Measurements from ENCODE around the gene VAV3.
"Not testable (repeated sequence)": the region's sequence is repeated elsewhere in the genome, so short reads cannot be mapped to it uniquely, and the experiment has no call there.

VAV3 gene

DNA sequence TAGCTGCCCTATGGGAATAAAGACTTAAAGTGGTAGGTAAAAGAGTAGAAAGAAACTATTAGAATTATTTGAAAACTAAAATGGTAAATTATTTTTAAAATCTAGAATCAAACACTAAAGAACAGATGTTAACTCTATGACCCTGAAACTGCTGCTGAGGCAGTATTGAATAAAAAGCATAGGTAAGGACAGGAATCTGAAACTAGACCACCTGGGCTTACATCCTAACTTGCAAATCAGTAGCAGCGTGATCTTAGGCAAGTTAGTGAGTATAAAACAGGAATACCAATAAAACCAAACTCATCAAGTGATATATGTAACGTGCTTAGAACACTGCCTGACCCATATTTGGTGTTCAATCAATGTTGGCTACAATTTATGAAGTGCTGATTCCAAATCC lies 257.9 kb downstream of the VAV3 start:
- no peak overlapping the region for H3K27ac ChIP-seq
- H3K9ac ChIP-seq = no peak overlapping the region
- no peaks in the 10 kb centered on the region for H3K27me3 ChIP-seq
- peaks cover 12% of the 10 kb centered on the region for H3K9me3 ChIP-seq
- no peaks in the 10 kb centered on the region for H4K20me1 ChIP-seq
- H3K4me1 ChIP-seq = peaks cover 5% of the 10 kb centered on the region; the same call in 1 of the 2 replicates
- H3K36me3 ChIP-seq = peaks cover 70% of the 10 kb centered on the region
- no peak overlapping the region for H3K4me3 ChIP-seq
- no peak overlapping the region for H3K4me2 ChIP-seq
- no peak for TF ChIP-seq Cebpa-rat (IDR thresholded peaks at IDR 0.05)

DNA sequence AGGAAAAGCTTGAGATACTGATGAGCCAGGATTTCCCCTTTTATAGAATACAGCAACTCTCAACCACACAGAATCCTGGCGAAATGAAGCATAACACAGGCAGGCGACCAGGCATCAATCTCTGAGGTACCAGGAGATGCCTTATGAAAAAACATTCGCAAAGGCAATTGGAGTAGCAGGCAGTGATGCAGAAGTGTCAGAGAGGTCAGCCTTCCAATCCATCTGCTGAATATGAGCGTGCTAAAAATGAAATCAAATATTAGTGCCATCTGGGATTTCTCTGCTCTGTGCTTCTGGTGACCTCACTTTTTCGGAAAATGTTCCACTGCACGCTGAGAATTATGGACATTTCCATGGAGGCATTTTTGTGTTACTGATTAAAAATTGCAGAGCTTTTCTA lies 258.8 kb downstream of the VAV3 start:
- peaks cover 70% of the 10 kb centered on the region for H3K36me3 ChIP-seq
- peaks cover 3% of the 10 kb centered on the region for H3K9me3 ChIP-seq
- H3K27ac ChIP-seq = no peak overlapping the region
- no peak for TF ChIP-seq Cebpa-rat (IDR thresholded peaks at IDR 0.05)
- H3K4me3 ChIP-seq = no peak overlapping the region
- H3K4me1 ChIP-seq = peaks cover 5% of the 10 kb centered on the region; the same call in 1 of the 2 replicates
- H3K27me3 ChIP-seq = no peaks in the 10 kb centered on the region
- H3K4me2 ChIP-seq = no peak overlapping the region
- no peak overlapping the region for H3K9ac ChIP-seq
- no peaks in the 10 kb centered on the region for H4K20me1 ChIP-seq

DNA sequence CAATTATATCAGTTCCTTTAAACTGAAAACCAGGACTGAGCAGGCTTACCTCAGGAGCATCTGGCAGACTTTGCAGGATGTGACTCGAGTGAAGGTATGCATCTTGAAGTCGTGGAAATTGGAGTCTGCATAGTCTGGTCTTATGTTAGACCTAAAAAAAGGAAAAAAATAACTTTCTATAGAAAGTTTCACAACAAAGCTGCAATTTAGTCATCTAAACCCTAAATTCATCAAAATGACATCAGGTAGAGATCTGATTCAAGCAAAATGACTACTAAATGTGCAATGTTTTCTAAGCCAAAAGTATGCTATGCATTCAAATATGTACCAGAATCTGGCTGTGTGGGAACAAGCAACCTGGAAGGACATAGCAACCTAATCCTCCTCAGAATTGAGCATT lies 260.1 kb downstream of the VAV3 start:
- no peaks in the 10 kb centered on the region for H4K20me1 ChIP-seq
- no peak overlapping the region for H3K4me2 ChIP-seq
- H3K27me3 ChIP-seq = no peaks in the 10 kb centered on the region
- peaks cover 79% of the 10 kb centered on the region for H3K36me3 ChIP-seq
- H3K4me3 ChIP-seq = no peak overlapping the region
- no peaks in the 10 kb centered on the region for H3K9me3 ChIP-seq
- H3K4me1 ChIP-seq = peaks cover 5% of the 10 kb centered on the region; the same call in 1 of the 2 replicates
- no peak for TF ChIP-seq Cebpa-rat (IDR thresholded peaks at IDR 0.05)
- no peak overlapping the region for H3K9ac ChIP-seq
- no peak overlapping the region for H3K27ac ChIP-seq

DNA sequence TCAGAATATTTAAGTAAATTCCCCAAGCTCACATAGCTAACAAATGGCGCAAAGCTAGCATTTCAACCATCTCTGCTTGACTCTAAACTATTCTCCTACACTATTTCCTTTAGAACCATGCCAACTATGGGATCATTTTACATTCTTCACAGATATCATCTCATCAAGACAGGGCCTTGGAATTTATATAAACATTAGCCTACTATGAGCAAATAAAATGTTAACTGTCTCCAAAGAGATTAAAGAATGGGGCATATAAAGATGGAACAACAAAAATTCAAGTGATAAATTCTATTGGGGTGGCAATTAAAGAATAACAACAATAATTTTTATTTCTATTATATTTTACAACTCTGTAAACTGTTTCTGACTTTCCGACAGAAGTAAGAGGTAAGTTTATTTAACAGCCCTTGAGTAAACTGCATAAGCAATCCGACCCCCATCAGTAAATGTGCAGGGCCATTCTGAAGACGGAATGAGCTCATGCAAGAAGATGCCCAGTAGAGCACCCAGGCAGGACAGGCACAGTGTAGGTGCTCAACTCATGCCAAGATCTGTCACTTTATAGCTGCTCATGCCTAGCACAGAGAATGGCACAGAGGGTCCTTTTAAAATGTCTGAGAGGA lies 261.9 kb downstream of the VAV3 start:
- no peak overlapping the region for H3K9ac ChIP-seq
- H3K9me3 ChIP-seq = 0 out of 2 replicates have a peak, but pooled peaks cover 5% of the 10 kb centered on the region
- no peaks in the 10 kb centered on the region for H4K20me1 ChIP-seq
- H3K4me1 ChIP-seq = no peaks in the 10 kb centered on the region
- no peaks in the 10 kb centered on the region for H3K27me3 ChIP-seq
- no peak for TF ChIP-seq Cebpa-rat (IDR thresholded peaks at IDR 0.05)
- no peak overlapping the region for H3K4me3 ChIP-seq
- no peak overlapping the region for H3K4me2 ChIP-seq
- H3K36me3 ChIP-seq = peaks cover 92% of the 10 kb centered on the region
- no peak overlapping the region for H3K27ac ChIP-seq

DNA sequence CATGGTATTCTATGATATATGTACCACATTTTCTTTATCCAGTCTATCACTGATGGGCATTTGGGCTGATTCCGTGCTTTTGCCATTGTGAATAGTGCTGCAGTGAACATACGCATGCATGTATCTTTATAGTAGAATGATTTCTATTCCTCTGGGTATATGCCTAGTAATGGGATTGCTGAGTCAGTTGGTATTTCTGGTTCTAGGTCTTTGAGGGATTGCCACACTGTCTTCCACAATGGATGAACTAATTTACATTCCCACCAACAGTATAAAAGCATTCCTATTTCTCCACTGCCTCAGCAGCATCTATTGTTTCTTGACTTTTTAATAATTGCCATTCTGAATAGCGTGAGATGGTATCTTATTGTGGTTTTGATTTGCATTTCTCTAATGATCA lies 264.3 kb downstream of the VAV3 start:
- H3K27ac ChIP-seq, H3K9me3 ChIP-seq, H3K4me3 ChIP-seq, H4K20me1 ChIP-seq, H3K27me3 ChIP-seq, H3K4me1 ChIP-seq, H3K4me2 ChIP-seq, H3K9ac ChIP-seq: not testable (repeated sequence)
- peaks cover 92% of the 10 kb centered on the region for H3K36me3 ChIP-seq

DNA sequence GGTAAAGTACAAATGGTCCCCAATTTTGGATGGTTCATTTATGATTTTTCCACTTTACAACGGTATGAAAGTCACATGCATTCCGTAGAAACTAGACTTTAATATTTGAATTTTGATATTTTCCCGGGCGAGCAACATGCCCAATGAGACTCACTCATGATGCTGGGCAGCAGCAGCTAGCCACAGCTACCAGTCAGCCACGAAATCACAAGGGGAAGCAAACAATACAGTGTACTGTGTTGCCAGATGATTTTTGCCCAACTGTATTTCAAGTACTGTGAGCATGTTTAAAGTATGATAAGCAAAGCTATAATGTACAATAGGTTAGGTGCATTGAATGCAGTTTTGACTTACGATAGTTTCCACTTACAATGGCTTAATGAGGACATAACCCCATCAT lies 266.8 kb downstream of the VAV3 start:
- H3K4me1 ChIP-seq = no peaks in the 10 kb centered on the region
- no peaks in the 10 kb centered on the region for H3K27me3 ChIP-seq
- H3K27ac ChIP-seq = no peak overlapping the region
- H3K9ac ChIP-seq = no peak overlapping the region
- no peak for TF ChIP-seq Cebpa-rat (IDR thresholded peaks at IDR 0.05)
- no peak overlapping the region for H3K4me3 ChIP-seq
- no peak overlapping the region for H3K4me2 ChIP-seq
- 0 out of 2 replicates have a peak, but pooled peaks cover 5% of the 10 kb centered on the region for H3K9me3 ChIP-seq
- H3K36me3 ChIP-seq = peaks cover 94% of the 10 kb centered on the region
- no peaks in the 10 kb centered on the region for H4K20me1 ChIP-seq

DNA sequence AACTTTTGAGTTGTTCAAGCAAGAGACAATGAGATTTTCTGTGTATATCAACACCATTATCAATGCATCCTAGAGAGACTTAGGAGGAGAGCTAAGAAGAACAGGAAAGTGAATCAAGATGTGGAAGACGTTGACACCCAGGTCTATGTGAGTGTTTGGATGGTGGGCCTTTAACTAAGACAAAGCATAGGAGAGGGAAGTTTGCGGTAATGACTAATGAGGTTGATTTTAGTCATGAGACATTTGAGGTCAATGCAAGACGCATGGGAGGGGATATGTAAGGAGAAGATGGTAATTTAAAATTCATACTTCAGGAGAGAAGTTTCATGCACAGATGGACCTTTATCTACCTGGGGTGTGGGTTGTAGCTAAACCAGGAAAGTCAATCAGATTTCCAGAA lies 269.6 kb downstream of the VAV3 start:
- no peak overlapping the region for H3K4me3 ChIP-seq
- no peak for TF ChIP-seq Cebpa-rat (IDR thresholded peaks at IDR 0.05)
- H3K4me1 ChIP-seq = no peaks in the 10 kb centered on the region
- 0 out of 2 replicates have a peak, but pooled peaks cover 5% of the 10 kb centered on the region for H3K9me3 ChIP-seq
- H3K27me3 ChIP-seq = no peaks in the 10 kb centered on the region
- H3K9ac ChIP-seq = no peak overlapping the region
- H3K27ac ChIP-seq = no peak overlapping the region
- H3K36me3 ChIP-seq = peaks cover 88% of the 10 kb centered on the region
- H3K4me2 ChIP-seq = no peak overlapping the region
- H4K20me1 ChIP-seq = no peaks in the 10 kb centered on the region

DNA sequence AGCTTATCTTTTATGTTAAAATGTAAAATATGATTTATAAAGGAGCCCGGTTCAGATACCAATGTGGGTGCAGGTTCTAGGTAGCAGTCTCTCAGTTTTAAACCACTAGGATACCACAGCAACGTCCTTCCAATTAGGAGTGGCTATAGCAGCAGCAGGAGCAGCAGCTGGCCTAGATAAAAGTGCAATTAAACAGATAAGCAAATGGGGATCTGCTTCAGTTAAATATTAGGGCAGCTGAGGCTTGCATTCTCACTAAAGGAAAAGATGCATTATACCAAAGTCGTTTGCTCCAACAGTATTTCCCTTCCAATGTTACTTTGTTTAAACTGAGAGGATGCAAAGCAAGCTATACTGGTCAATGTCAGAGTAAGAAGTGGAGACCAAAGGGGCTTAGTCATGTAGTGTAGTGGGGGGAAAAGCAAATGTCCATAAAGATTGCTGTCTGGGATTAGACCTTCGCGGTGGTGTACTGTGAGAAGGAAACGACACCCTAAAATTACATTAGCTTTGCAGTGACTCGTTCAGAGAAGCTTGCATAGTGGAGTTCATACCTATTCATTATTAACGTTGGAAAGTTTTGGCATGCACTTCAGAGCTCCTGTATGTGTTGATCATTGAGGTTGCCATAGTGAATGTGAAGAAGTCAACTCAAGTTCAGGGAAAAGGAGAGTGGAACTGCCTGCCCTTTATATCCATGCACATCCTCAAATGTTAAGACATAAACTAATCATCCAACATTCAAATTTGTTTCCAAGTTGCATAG lies 272.2 kb downstream of the VAV3 start:
- peaks cover 85% of the 10 kb centered on the region for H3K36me3 ChIP-seq
- no peak overlapping the region for H3K27ac ChIP-seq
- no peak overlapping the region for H3K4me2 ChIP-seq
- TF ChIP-seq Cebpa-rat (IDR thresholded peaks at IDR 0.05) = no peak
- no peaks in the 10 kb centered on the region for H3K9me3 ChIP-seq
- no peak overlapping the region for H3K4me3 ChIP-seq
- no peaks in the 10 kb centered on the region for H3K4me1 ChIP-seq
- H3K9ac ChIP-seq = no peak overlapping the region
- H4K20me1 ChIP-seq = no peaks in the 10 kb centered on the region
- no peaks in the 10 kb centered on the region for H3K27me3 ChIP-seq

DNA sequence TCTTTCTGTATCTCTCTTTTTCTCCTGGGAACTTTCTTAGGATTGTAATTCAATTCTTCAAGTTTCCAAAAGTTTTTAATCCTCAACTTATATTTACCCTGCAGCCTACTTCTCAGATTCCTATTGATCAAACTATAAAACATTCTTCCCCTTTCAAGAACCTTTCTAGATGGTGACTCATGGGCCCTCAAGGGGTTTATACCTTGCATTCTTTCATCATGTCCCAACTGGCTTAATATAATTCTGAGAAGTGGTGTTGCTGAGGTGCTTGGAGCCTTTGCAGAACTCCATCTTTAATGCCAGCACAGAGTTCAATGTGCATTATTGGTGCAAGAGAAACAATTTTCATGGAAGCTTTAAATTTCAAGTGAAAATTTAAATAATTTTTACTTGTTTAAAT lies 273.4 kb downstream of the VAV3 start:
- no peak overlapping the region for H3K4me2 ChIP-seq
- H3K36me3 ChIP-seq = peaks cover 74% of the 10 kb centered on the region
- no peak for TF ChIP-seq Cebpa-rat (IDR thresholded peaks at IDR 0.05)

DNA sequence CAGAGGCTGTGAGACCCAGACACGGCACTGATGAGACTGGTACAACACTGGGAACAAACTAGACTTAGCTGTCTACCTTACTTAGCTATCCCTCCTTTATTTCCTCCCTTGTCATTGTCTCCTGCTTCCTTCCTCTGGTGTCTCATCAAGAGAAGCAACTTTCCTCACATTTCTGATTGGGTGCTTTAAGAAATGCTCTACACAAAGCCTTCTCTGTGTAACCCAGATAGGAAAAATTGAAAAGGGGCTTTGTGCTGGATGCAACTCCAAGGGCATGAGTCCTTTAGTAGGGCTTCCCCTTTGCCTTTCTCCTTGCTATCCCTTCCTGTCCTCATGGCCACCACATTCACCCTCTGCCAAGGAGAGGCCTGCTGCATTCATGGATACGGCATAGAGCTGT lies 274.5 kb downstream of the VAV3 start:
- Histone ChIP-seq H3K4me2 (no peak overlapping the region), H4K20me1 (no peaks in the 10 kb centered on the region), H3K9ac (no peak overlapping the region), H3K27me3 (no peaks in the 10 kb centered on the region), H3K4me3 (no peak overlapping the region), H3K9me3 (no peaks in the 10 kb centered on the region), H3K4me1 (no peaks in the 10 kb centered on the region), H3K36me3 (peaks cover 66% of the 10 kb centered on the region), H3K27ac (no peak overlapping the region)
- TF ChIP-seq Cebpa-rat (IDR thresholded peaks at IDR 0.05) = no peak

More for the DNA sequence above, 273.4 kb downstream of the VAV3 start:
- H3K4me3 ChIP-seq = no peak overlapping the region
- no peak overlapping the region for H3K9ac ChIP-seq
- H3K27ac ChIP-seq = no peak overlapping the region
- H3K9me3 ChIP-seq = no peaks in the 10 kb centered on the region
- no peaks in the 10 kb centered on the region for H3K4me1 ChIP-seq
- H4K20me1 ChIP-seq = no peaks in the 10 kb centered on the region
- H3K27me3 ChIP-seq = no peaks in the 10 kb centered on the region
